DMS 273 (cell line): Measurements from ENCODE around the gene CCDC183.
A peak's percentile ranks its signal among the peaks of the same experiment; 100 is the strongest.
"Not testable (repeated sequence)": the region's sequence is repeated elsewhere in the genome, so short reads cannot be mapped to it uniquely, and the experiment has no call there.

Experiments
- DNase-seq: peaks from one replicate; lab custom pipeline; 2025; ENCODE audit not compliant: unreplicated experiment; lab: John Stamatoyannopoulos, UW

The CCDC183 gene

DNA sequence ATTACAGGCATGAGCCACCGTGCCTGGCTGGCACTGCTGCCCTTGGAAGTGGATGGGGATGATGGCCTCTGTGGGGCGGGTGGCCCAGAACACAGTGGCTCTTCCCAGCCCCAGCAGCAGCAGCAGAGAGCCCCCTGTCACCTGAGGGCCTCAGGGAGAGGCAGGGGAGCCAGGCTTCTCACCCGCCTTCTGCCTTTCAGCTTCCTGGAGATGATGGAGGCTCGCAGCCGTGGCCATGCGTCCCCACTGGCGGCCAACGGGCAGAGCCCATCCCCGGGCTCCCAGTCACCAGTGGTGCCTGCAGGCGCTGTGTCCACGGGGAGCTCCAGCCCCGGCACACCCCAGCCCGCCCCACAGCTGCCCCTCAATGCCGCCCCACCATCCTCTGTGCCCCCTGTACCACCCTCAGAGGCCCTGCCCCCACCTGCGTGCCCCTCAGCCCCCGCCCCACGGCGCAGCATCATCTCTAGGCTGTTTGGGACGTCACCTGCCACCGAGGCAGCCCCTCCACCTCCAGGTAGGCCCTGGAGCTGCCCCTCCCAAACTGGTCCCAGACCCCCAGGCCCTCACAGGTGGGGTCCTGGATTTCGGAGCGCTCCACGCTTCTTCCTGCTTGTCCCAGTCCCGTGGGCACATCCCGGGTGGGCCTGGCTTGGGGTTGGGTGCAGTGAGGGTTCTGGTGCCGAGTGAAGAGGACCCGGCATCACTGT, 41.2 kb downstream of the CCDC183 start:
- DNase-seq, result no peak

DNA sequence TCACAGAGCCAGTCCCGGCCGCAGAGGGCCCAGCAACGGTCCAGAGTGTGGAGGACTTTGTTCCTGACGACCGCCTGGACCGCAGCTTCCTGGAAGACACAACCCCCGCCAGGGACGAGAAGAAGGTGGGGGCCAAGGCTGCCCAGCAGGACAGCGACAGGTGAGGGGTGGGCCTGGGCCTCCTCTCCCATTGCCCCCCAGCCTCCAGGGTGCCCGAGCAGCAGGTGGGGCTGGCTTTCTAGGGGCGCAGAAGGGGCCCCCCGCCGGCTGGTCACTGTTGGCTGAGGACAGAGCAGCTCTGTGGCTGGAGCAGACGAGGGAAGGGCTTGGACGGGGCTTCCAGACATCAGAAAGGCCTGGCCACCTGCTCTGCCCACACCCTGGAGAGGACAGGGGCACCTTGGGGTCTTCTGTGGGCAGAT, 41.7 kb downstream of the CCDC183 start:
- DNase-seq, result not testable (repeated sequence)

DNA sequence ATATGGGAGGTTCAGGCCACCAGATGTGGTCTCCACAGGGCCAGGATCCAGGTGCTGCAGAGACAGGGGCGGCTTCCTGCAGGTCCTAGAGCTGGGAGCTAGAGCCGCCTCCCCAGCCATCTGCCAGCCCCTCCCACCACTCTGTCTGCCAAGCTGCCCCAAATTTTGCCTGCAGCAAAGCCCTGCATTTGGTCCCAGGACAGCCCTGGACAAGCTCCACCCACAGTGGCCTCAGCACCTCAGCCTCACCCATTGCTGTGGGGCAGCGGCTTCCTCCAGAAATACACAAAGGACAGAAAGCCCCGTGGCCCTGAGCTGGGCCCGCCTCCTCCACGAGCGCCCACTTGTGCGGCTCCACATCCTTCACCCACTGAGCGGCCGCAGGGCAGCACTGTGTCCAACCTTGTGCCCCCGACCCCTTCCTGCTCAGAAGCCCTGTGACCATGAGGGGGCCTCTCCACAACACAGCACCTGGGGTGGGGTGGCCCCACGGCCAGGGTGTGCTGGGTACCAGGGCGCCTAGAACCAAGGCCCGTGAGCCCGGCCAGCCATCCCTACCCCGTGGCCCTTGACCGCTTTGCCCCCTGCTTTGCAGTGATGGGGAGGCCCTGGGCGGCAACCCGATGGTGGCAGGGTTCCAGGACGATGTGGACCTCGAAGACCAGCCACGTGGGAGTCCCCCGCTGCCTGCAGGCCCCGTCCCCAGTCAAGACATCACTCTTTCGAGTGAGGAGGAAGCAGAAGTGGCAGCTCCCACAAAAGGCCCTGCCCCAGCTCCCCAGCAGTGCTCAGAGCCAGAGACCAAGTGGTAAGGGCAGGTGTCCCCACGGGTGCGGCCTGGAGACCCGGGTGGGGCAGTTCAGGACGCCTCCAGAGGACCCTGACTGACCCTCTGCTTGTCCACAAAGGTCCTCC, 42.4 kb downstream of the CCDC183 start:
- peak; percentile 69 for DNase-seq

DNA sequence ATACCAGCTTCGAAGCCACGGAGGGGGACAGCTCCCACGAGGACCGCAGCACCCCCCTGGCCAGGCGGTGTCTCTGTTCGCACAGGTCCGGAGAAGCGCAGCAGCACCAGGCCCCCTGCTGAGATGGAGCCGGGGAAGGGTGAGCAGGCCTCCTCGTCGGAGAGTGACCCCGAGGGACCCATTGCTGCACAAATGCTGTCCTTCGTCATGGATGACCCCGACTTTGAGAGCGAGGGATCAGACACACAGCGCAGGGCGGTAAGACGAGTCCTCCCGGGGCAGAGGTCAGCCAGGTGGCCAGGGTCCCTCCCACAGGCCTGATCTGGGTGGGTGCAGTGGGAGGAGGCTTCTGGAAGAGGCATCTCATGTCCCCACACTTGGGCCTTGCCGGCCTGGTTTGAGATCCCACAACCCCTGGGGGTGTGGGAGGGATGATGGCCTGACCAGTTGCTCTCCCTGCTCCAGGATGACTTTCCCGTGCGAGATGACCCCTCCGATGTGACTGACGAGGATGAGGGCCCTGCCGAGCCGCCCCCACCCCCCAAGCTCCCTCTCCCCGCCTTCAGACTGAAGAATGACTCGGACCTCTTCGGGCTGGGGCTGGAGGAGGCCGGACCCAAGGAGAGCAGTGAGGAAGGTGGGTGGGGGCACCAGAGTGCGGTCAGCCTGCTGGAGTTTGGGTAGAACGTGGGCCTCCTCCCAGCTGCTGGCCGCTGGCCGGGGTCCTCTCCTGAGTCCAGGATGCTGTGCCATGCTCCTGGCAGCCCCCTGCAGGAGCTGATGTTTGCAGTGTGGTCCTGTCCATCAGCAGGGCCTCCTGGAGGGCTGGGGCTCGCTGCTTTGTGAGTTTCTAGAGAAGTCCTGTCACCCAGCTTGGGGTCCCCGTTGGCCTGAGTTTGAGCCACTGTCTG, 43.3 kb downstream of the CCDC183 start:
- no peak for DNase-seq

DNA sequence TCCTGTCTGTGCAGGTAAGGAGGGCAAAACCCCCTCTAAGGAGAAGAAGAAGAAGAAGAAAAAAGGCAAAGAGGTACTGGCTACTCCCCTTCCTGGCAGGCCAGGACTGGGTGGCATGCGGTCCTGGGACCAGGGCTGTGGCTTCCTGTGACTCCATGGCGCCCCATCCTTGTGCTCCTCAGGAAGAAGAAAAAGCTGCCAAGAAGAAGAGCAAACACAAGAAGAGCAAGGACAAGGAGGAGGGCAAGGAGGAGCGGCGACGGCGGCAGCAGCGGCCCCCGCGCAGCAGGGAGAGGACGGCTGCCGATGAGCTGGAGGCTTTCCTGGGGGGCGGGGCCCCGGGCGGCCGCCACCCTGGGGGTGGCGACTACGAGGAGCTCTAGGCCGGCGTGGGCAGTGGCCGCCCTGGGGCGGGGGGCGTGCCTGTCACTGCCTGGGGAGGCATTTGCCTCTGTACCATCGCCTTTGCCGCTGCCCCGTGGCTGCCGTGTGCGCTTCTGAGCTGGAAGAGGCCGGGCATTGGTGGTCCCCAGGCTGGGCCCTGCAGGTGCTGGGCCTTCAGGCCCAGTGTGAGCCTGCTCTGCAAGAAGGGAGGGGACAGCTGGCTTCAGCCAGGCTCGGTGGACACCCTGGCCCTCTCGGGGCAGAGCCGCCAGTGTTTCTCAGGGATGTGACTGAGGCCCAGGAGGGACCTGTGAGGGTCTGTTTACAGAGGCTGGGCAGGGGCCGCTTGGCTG, 44.2 kb downstream of the CCDC183 start:
- peak; percentile 73 for DNase-seq

DNA sequence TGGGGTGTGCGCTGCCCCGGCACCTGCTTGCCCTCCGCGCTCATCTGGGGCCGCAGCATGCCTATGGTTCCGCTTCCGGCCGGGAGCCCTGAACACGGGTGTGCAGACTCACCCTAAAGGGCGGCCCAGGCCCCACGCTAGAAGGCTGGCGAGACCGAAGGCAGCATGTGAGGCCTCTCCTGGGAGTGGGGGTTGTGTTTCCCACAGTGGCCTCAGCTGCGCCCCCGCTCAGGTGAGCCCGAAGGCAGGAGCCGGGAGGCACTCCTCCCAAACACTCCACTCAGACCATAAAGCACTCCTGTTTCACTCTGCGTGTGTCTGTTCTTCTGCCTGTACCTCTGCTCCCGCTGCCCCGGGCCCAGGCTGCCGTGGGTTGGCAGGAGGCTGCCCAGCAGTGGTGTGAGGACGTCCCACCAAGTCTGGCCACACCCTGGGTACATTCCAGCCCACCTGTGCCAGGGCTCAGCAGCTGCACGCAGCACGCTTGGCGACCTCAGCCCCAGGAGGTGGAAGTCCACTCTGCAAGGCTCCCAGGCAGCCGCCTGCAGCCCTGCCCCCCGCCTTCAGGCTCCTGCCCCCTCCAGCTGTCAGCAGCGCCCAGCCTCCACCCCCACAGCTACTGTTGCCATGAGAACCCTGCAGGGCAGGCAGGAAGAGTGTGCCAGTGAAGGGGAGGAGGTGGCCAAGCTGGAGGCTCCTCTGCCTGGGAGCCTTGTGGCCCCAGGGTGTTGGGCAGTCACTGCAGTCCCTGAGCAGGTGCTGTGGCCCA, 44.9 kb downstream of the CCDC183 start:
- DNase-seq, result peak; percentile 96

DNA sequence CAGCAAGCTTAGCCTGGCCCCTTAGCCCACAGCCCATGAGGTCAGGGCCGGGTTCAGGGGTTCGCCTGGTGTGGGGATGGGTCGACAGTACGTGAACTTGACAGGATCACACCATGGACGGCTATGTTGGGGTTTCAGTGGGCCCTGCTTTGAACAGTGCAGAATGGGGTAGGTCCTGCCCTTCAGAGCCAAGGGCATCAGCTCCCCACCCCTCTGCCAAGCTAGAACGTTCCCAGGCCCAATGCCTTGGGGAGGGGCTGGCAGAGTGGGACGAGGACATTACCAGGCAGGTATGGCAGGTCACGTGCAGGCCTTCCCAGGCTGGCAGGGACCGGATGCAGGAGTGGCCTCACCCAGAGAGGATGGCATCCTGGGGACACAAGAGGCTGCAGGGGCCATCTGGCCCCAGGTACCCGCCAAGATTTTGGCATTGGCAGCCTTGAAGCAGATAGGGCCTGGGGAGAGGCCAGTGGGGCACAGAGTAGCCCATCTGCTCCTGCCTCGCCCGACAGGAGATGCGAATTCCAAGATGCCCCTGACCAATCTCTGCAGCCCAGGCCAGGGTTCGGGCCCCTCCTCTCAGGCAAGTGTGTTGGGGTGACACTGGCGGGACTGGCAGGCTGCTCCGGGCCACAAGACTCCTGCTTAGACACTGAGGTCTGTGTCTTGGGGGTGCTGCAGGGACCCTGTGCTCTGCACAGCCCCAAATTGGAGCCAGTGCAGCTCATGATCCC, 45.7 kb downstream of the CCDC183 start:
- peak; percentile 89 for DNase-seq

DNA sequence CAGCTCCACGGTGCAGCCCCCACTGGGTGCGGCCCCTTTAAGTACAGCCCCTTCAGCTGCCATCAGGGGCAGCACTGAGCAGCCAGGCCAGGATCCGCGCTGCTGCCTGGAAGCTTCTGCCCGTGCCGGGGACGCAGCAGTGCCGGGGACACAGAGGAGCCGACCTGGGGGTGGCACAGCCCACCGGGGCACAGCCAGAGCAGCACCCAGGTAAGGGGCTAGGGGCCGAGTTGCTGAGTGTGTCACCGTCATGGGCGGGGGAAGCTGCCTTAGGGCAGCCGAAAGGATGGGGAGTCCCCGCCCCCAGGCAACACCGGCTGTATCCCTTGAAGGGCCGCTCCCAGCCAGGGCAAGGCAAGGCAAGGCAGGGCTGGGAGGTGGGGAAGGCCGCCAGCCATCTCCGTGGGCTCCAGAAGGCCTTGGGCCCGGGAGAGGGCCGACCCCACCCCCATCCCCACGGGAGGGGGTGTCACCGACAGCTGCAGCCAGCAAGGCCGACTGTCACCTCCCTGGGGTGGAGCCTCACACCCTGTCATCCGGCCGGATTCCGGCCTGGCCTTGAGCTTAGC, 46.3 kb downstream of the CCDC183 start, which contains the start of gene AJM1:
TSS of gene AJM1 (plus strand) at position 99 of the 569 bp plus-strand sequence. CDS start 1,937 bp downstream, outside the sequence.
- DNase-seq, result peak; percentile 89

DNA sequence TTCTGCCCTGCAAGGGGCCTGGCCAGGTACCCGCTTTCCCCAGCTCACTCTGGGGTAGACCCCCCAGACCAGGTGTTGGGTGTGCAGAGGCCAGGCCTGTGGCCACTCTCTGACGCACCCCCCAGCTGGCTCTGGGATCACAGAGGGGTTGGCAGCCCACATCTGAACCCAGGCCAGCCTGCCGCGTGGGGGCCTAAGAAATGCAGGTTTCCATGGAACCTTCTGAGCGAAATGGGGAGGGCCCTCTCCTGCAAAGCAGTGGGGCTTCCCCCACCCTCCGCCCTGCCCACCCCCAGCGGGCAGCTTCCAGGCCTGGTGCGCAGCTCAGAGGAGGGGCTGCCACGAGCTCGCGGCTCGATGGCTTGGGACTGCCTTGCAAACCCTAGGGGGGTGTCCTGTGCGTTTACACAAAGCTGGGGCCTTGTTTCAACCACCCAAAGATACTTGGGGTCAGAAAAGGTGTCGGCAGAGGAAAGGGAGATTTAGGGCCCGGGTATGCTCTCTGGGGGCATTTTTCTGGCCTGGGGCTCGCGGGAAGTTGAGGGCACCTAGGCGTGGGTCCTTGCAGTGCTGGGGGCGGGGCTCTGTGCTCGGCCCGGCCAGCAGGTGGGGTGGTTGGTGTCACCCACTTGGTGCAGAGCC, 47.1 kb downstream of the CCDC183 start:
- peak; percentile 45 for DNase-seq

DNA sequence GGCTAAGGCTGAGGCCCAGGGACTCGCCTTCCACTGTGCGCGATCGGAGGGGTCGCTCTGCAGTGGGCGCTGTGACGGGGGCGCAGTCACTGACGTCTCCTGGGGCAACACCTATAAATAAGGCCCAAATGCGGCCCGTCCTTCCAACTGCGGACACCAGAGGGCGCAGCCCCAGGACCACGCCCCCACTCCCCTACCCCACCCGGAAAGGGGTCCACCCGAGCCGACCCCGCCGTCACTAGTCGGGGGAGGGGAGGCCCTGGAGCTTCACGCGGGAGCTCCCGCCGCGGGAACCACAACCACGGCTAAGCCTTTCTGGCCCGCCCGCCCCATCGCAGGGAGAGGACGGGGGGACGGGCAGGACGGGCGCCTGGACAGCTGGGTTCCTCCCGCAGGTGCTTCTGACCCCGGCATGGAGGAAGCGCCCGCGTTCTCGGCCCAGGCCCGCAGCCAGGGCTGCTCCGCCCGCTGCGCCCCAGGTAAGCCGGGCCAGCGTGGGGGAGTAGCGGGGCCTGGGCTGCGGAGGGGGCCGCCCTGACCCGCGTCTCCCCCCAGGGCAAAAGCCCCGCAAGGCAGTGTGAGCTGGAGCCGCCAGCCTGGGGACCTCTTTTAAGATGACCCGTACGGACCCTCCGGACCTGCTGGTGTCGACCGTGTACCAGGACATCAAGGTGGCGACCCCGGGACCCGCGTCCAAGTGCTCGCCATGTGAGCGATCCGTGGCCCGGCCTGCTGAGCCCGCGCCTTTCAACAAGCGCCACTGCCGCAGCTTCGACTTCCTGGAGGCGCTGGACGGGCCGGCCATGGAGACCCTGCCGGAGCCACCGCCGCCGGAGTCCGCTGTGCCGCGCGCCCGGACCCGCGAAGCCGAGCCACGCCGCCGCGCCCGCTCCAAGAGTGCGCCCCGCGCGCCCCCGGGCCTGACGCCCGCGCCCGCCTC, 47.9 kb downstream of the CCDC183 start:
- DNase-seq, result peak; percentile 64

DNA sequence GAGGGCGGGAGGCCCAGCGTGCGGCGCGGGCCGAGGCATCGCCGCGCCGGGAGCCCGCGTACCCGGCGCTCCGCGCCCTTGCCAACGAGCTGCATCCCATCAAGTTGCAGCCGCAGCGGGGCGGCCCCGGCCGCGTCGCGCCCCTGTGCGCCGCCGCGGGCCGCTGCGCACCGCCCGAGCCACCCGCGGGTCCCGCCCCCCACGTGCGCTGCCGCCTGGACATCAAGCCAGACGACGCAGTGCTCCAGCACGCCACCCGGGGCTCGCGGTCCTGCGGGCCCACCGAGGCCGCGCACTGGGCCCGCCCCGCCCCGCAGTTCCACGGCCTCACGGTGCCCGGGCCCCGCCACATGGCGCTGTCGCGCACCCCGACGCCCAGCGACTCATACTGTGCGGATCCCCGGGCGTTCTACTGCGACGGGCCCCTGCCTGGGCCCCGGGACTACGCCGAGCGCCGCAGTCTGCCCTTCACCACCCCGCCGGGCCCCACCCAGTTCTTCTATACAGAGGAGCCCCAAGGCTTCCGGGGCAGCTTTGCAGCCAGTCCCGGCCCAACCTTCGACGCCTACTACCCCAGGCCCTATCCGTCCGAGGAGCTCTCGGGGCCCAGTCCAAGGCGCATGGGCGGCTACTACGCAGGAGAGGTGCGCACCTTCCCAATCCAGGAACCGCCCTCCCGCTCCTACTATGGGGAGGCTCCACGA, 48.8 kb downstream of the CCDC183 start:
- DNase-seq, result no peak

DNA sequence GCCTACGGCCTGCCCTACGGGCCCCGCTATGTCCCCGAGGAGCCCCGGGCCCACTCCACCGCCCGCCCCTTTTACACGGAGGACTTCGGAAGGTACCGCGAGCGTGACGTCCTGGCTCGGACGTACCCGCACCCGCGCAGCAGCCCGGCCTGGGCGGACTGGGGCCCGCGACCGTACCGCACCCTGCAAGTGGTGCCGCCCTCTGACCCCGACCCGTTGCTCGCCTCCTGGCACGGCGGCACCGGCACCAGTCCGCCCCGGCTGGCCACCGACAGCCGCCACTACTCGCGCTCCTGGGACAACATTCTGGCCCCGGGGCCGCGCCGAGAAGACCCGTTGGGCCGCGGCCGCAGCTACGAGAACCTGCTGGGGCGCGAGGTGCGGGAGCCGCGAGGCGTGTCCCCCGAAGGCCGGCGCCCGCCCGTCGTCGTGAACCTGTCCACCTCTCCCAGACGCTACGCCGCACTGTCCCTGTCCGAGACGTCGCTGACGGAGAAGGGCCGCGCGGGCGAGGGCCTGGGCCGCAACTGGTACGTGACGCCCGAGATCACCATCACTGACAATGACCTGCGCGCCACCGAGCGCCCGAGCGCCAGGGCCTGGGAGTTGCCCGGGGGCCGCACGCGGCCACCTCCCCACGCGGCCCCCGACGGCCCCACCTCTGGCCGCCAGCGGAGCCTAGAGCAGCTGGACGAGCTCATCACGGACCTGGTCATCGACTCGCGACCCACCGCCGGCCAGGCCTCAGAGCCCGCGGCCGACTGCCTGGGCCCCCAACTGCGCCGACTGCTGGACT, 49.5 kb downstream of the CCDC183 start:
- DNase-seq, result no peak

DNA sequence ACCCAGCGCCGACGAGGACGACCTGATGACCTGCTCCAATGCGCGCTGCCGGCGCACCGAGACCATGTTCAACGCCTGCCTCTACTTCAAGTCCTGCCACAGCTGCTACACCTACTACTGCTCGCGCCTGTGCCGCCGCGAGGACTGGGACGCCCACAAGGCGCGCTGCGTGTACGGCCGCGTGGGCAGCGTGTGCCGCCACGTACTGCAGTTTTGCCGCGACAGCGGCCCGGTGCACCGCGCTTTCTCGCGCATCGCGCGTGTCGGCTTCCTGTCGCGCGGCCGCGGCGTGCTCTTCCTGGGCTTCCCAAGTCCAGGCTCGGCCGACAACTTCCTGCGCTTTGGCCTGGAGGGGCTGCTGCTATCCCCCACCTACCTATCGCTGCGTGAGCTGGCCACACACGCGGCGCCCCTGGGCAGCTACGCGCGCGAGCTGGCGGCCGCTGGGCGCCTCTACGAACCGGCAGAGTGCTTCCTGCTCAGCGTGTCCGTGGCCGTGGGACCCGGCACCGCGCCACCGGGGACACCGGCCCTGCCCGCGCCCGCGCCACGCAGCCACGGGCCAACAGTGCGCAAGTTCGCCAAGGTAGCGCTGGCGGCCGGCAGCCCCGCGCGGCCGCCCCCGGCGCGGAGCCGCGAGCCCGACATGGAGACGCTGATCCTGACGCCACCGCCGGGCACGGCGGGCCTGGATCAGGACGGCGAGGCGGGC, 50.4 kb downstream of the CCDC183 start:
- DNase-seq, result no peak

DNA sequence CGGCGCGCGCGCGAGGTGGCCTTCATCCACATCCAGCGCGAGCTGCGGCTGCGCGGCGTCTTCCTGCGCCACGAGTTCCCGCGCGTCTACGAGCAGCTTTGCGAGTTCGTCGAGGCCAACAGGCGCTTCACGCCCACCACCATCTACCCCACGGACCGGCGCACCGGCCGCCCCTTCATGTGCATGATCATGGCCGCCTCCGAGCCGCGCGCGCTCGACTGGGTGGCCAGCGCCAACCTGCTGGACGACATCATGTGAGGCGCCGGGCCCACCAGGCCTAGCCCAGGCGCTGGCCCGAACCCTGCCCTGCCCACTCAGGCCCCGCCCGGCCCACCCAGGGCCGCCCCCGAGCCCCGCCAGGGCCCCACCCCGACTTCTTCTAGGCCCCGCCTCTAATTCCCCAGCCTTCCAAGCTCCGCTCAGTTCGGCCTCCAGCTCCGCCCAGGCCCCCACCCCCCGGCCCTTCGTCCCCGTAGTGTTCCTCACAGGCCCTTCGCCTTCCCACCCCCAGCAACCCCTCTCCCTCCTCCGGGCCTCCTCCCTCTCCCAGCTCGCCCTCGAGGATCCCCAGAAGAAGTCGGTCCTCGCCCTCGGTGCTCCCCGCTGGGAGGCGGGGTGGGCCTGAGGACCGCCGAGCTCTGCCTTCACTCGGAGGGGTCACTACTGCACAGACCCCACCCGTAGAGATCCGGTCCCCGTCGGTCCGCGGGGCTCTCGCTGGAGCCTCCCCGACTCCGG, 51.1 kb downstream of the CCDC183 start:
- no peak for DNase-seq
